ENCODE data around the gene PHC3.

- TF ChIP-seq EZH2 (IDR thresholded peaks at IDR 0.05; ENCODE audit: insufficient read depth, poor library complexity, severe bottlenecking), result no peak
- no peak for TF ChIP-seq EZH2phosphoT487 (IDR thresholded peaks at IDR 0.05; ENCODE audit: insufficient read depth, low read depth)
Observed at GRCh38 chr3:170050753-170051152, 130.8 kb downstream of the PHC3 start.

All from GM23248 (cell line).